Measurements from ENCODE around the gene ZMYND8.

The ZMYND8 gene

GRCh38 chr20:47238780-47239718 is 117.5 kb downstream of the ZMYND8 start:
- no peak for DNase-seq (ENCODE audit: extremely low read depth, low read depth)

GRCh38 chr20:47237715-47238114 is 118.8 kb downstream of the ZMYND8 start:
- DNase-seq (ENCODE audit: extremely low read depth, low read depth), result no peak
- TF ChIP-seq CTCF (IDR thresholded peaks at IDR 0.05; ENCODE audit: low read depth, low read length), result no peak

More at GRCh38 chr20:47238780-47239718, 117.5 kb downstream of the ZMYND8 start:
- no peak for TF ChIP-seq CTCF (IDR thresholded peaks at IDR 0.05; ENCODE audit: low read depth, low read length)

- DNase-seq (ENCODE audit: extremely low read depth, low read depth), result no peak
- no peak for TF ChIP-seq CTCF (IDR thresholded peaks at IDR 0.05; ENCODE audit: low read depth, low read length)
Measured at GRCh38 chr20:47236639-47236900, 119.9 kb downstream of the ZMYND8 start.

- DNase-seq (ENCODE audit: extremely low read depth, low read depth), result no peak
- no peak for TF ChIP-seq CTCF (IDR thresholded peaks at IDR 0.05; ENCODE audit: low read depth, low read length)
Measured at GRCh38 chr20:47235853-47236638, 120.5 kb downstream of the ZMYND8 start.

- no peak for DNase-seq (ENCODE audit: extremely low read depth, low read depth)
- no peak for TF ChIP-seq CTCF (IDR thresholded peaks at IDR 0.05; ENCODE audit: low read depth, low read length)
Measured at GRCh38 chr20:47235111-47235510, 121.4 kb downstream of the ZMYND8 start.

GRCh38 chr20:47233333-47234188 is 122.9 kb downstream of the ZMYND8 start:
- DNase-seq (ENCODE audit: extremely low read depth, low read depth), result no peak
- TF ChIP-seq CTCF (IDR thresholded peaks at IDR 0.05; ENCODE audit: low read depth, low read length), result no peak
